Ovary (tissue), 9 donors: ENCODE results near the gene VASH1. TPM values are rescaled to one million over a fixed set of nuclear protein-coding genes. Genes with fewer than 3 reads are reported as not detected.

ENCODE experiments used
- DNase-seq, 5 donors: peaks; one replicate each; pipeline ENCODE4 v3.0.0-alpha.2; 2019 to 2020
- H3K27ac ChIP-seq, 2 donors: fragments of 200-600 bp; one replicate each; pipeline versions ENCODE4 v1.5.1 to v1.8.0; 2019 to 2022
- H3K27me3 ChIP-seq: fragments of 200-600 bp; one replicate; pipeline ENCODE4 v1.8.0; 2022
- H3K36me3 ChIP-seq: fragments of 200-600 bp; sonication (generic); one replicate; pipeline ENCODE4 v1.5.1; 2019
- H3K4me1 ChIP-seq: one replicate; pipeline ENCODE4 v1.8.1; 2013; ENCODE audit warnings: mild to moderate bottlenecking, moderate library complexity; ENCODE audit not compliant: insufficient read depth
- H3K4me3 ChIP-seq: fragments of 200-600 bp; sonication (generic); one replicate; pipeline ENCODE4 v1.5.1; 2017
- H3K9me3 ChIP-seq, 2 donors: fragments of 200-600 bp in 1 of 2; sonication (generic) in 1 of 2; one replicate each; pipeline versions ENCODE4 v1.5.1 to v1.8.1; 2013 to 2019; ENCODE audit warnings: mild to moderate bottlenecking in 1 of 2, moderate library complexity in 1 of 2
- CTCF ChIP-seq, 3 donors: fragments of 450-650 bp in 2 of 3; fragments of 200-600 bp in 1 of 3; IDR thresholded peaks; one replicate each; pipeline versions ENCODE4 v1.5.1 to v1.8.0; 2016 to 2022; ENCODE audit warnings: antibody characterized with exemption in 3 of 3, mild to moderate bottlenecking in 1 of 3
- EP300 ChIP-seq: sonication (generic); formaldehyde crosslinking; IDR thresholded peaks from one replicate; pipeline ENCODE4 v1.6.1; 2017; ENCODE audit warnings: antibody characterized with exemption
- POLR2A ChIP-seq: fragments of 450-650 bp; IDR thresholded peaks from one replicate; pipeline ENCODE4 v1.6.1; 2017; ENCODE audit warnings: antibody characterized with exemption, mild to moderate bottlenecking, moderate library complexity
- WGBS, 3 donors: extraction: QIAGEN DNeasy Blood & Tissue Kit in 1 of 3; methylation state at CpG; one replicate each; pipeline versions ENCODE4 v1.1.5 to v1.1.7; 2013 to 2017; 5-methylcytosine and 5-hydroxymethylcytosine counted together
- intact Hi-C, 4 donors: fragments of 100-400 bp; cut with DNase I; formaldehyde crosslinking; loops; one replicate each; pipeline versions ENCODE4 v1.11.0 to v1.15.1; 2022 to 2023
- polyA plus RNA-seq, 2 donors: library from polyadenylated mRNA; stranded (reverse); fragments of 200-250 nt in 1 of 2; fragments of 350-450 nt in 1 of 2; fragmentation: Illumina TruSeq in 1 of 2; extraction: RNeasy Lipid Tissue Mini Kit (QIAGEN cat#74804) in 1 of 2; gene quantifications; one replicate each; pipeline ENCODE4 v1.2.3, GENCODE V29; 2013 to 2014
- total RNA-seq, 7 donors: library from RNA; depleted of rRNA in 2 of 7; stranded (reverse); fragments of >200 nt in 2 of 7; fragmentation: NEBNext Ultra II Directional in 3 of 7; extraction: Animal tissue kit (Norgen Biotek cat#: 25700) in 3 of 7; gene quantifications; one replicate each; pipeline versions ENCODE4 v1.1.0 to v1.2.4, GENCODE V29; 2016 to 2023
- donor health status: DM: no; HTN: no; CAD: no; lungs with moderate emphysema.
- donor health status: DM: no; HTN: no; CAD: no.
- donor health status: Bipolar disorder and iron deficiency.
- donor health status: DM: yes; HTN: yes; CAD: no.
- donor health status: DM: no; HTN: no; CAD: no.
- donor health status: DM: yes; HTN: yes; CAD: no.

Gene VASH1
- total and polyA plus RNA-seq, 9 donors: 5.1 to 23.8 (median 16.7) TPM

- TF ChIP-seq POLR2A (no peak), EP300 (no peak), CTCF (IDR thresholded peaks at IDR 0.05) (no peak)
- H3K27me3 ChIP-seq: no peaks in the 10 kb centered on the region
- H3K4me1 ChIP-seq: no peaks in the 10 kb centered on the region
- no peaks in the 10 kb centered on the region for H3K9me3 ChIP-seq
- no peak overlapping the region for H3K27ac ChIP-seq
- H3K4me3 ChIP-seq: no peak overlapping the region
- no peaks in the 10 kb centered on the region for H3K36me3 ChIP-seq
- intact Hi-C loops: no loop called here
- DNase-seq: no peak
Observed at GRCh38 chr14:76736514-76736913, 24.8 kb upstream of the VASH1 start.

GRCh38 chr14:76741074-76741473, 20.2 kb upstream of the VASH1 start:
- no peak for DNase-seq
- H3K27me3 ChIP-seq: no peaks in the 10 kb centered on the region
- no peak overlapping the region for H3K27ac ChIP-seq
- WGBS, 3 donors: 89 to 98% (median 97%) methylated on average over 1 of the region's 1 CpG
- H3K9me3 ChIP-seq: no peaks in the 10 kb centered on the region
- H3K4me3 ChIP-seq: no peak overlapping the region
- intact Hi-C loops: no loop called here
- TF ChIP-seq CTCF (IDR thresholded peaks at IDR 0.05) (no peak), POLR2A (no peak), EP300 (no peak)
- no peaks in the 10 kb centered on the region for H3K36me3 ChIP-seq
- no peaks in the 10 kb centered on the region for H3K4me1 ChIP-seq

GRCh38 chr14:76742185-76742584, 19.1 kb upstream of the VASH1 start:
- WGBS, 3 donors: 83 to 93% (median 93%) methylated on average over 6 of the region's 6 CpGs
- Histone ChIP-seq H3K27ac (no peak overlapping the region), H3K36me3 (no peaks in the 10 kb centered on the region), H3K27me3 (no peaks in the 10 kb centered on the region), H3K4me3 (no peak overlapping the region), H3K4me1 (no peaks in the 10 kb centered on the region), H3K9me3 (no peaks in the 10 kb centered on the region)
- intact Hi-C loops: no loop called here
- DNase-seq: no peak
- TF ChIP-seq POLR2A (no peak), EP300 (no peak), CTCF (IDR thresholded peaks at IDR 0.05) (no peak)

GRCh38 chr14:76742966-76743365, 18.3 kb upstream of the VASH1 start:
- no peak overlapping the region for H3K27ac ChIP-seq
- no peaks in the 10 kb centered on the region for H3K27me3 ChIP-seq
- no peak overlapping the region for H3K4me3 ChIP-seq
- no peaks in the 10 kb centered on the region for H3K36me3 ChIP-seq
- no peak for DNase-seq
- no peaks in the 10 kb centered on the region for H3K9me3 ChIP-seq
- intact Hi-C loops: no loop called here
- TF ChIP-seq POLR2A: no peak
- TF ChIP-seq CTCF (IDR thresholded peaks at IDR 0.05): no peak
- TF ChIP-seq EP300: no peak
- no peaks in the 10 kb centered on the region for H3K4me1 ChIP-seq
- 91 to 97% (median 92%) methylated on average over 7 of the region's 7 CpGs for WGBS, 3 donors

GRCh38 chr14:76752744-76753143, 8.5 kb upstream of the VASH1 start:
- no peaks in the 10 kb centered on the region for H3K9me3 ChIP-seq
- no peak for DNase-seq
- no peak overlapping the region for H3K27ac ChIP-seq
- H3K4me3 ChIP-seq: no peak overlapping the region
- intact Hi-C loops: no loop called here
- no peaks in the 10 kb centered on the region for H3K36me3 ChIP-seq
- 41 to 73% (median 50%) methylated on average over 6 of the region's 6 CpGs for WGBS, 3 donors
- no peaks in the 10 kb centered on the region for H3K4me1 ChIP-seq
- TF ChIP-seq EP300 (no peak), POLR2A (no peak), CTCF (IDR thresholded peaks at IDR 0.05) (no peak)
- H3K27me3 ChIP-seq: no peaks in the 10 kb centered on the region
